CD4-positive, alpha-beta T cell (primary cell): Measurements from ENCODE around the gene GAS7. TPM values are rescaled to one million over a fixed set of nuclear protein-coding genes. Genes with fewer than 3 reads are reported as not detected.

Experiments
- ATAC-seq: fragments of 200-7000 bp; cut with Tn5 transposase; one replicate; pipeline ENCODE4 v1.10.0; 2022; ENCODE audit warnings: mild to moderate bottlenecking; ENCODE audit not compliant: poor library complexity
- CTCF ChIA-PET: fragments of 350-600 bp; sonication (Branson Sonifier 250); formaldehyde crosslinking; loops from one replicate; lab custom pipeline; 2021; ENCODE audit warnings: antibody characterized with exemption, inconsistent platforms; lab: Charles Lee
- POLR2A ChIA-PET: fragments of 350-600 bp; sonication (Branson Sonifier 250); formaldehyde crosslinking; loops from one replicate; lab custom pipeline; 2021; ENCODE audit warnings: antibody characterized with exemption, inconsistent platforms; lab: Charles Lee
- DNase-seq, 14 experiments: peaks; one replicate each; pipeline ENCODE4 v3.0.0-alpha.2; 2013 to 2020; ENCODE audit warnings: mixed read lengths in 2 of 14
- H3K27ac ChIP-seq, 2 donors: one replicate each; pipeline versions ENCODE4 v1.5.1 to v1.7.0; 2013; ENCODE audit warnings: low read length in 2 of 2, low read depth in 1 of 2, mild to moderate bottlenecking in 1 of 2
- H3K27me3 ChIP-seq, 2 experiments: 1 replicate in 1 of 2; 2 replicates in 1 of 2; pipeline versions ENCODE4 v1.6.1 to v1.7.0; 2013; ENCODE audit warnings: low read length in 2 of 2, control low read depth in 1 of 2, mild to moderate bottlenecking in 1 of 2, moderate library complexity in 1 of 2; ENCODE audit not compliant: insufficient read depth in 2 of 2, control insufficient read depth in 1 of 2
- H3K36me3 ChIP-seq: one replicate; pipeline ENCODE4 v1.6.1; 2013; ENCODE audit warnings: low read length, control low read depth; ENCODE audit not compliant: insufficient read depth
- H3K4me1 ChIP-seq: one replicate; pipeline ENCODE4 v1.6.1; 2013; ENCODE audit warnings: low read length, control low read depth; ENCODE audit not compliant: insufficient read depth
- H3K4me3 ChIP-seq: one replicate; pipeline ENCODE4 v1.5.1; 2013; ENCODE audit warnings: mild to moderate bottlenecking, low read length, moderate library complexity
- H3K9me3 ChIP-seq, 2 experiments: 1 replicate in 1 of 2; 2 replicates in 1 of 2; pipeline versions ENCODE4 v1.6.1 to v1.7.0; 2013; ENCODE audit warnings: low read length in 2 of 2, mild to moderate bottlenecking in 2 of 2, control low read depth in 1 of 2, moderate library complexity in 1 of 2; ENCODE audit not compliant: control insufficient read depth in 1 of 2, insufficient read depth in 1 of 2
- H3K27ac Mint-ChIP-seq: one replicate; pipeline ENCODE4 v1.8.0; 2020; ENCODE audit warnings: mixed read lengths
- H3K27me3 Mint-ChIP-seq: one replicate; pipeline ENCODE4 v1.8.0; 2021; ENCODE audit warnings: mixed read lengths
- H3K36me3 Mint-ChIP-seq: one replicate; pipeline ENCODE4 v1.8.0; 2021; ENCODE audit warnings: low read depth, mixed read lengths
- H3K4me1 Mint-ChIP-seq: one replicate; pipeline ENCODE4 v1.8.0; 2021; ENCODE audit warnings: low read depth, mixed read lengths
- H3K4me3 Mint-ChIP-seq: one replicate; pipeline ENCODE4 v1.8.0; 2020; ENCODE audit warnings: mild to moderate bottlenecking, mixed read lengths
- H3K9me3 Mint-ChIP-seq: one replicate; pipeline ENCODE4 v1.8.0; 2020; ENCODE audit warnings: mixed read lengths
- intact Hi-C, 2 experiments: fragments of 100-400 bp; cut with DNase I in 1 of 2; cut with micrococcal nuclease in 1 of 2; formaldehyde crosslinking; loops; one replicate each; pipeline versions ENCODE4 v1.15.1 to v1.9.0; 2023 to 2025; cut with DNase I, micrococcal nuclease
- total RNA-seq, 174 experiments: library from RNA in 2 of 174; stranded (reverse) in 2 of 174; gene quantifications; one replicate each; pipeline ENCODE4 v1.2.3 and lab custom pipeline; 2021 to 2026
- TF ChIP-seq, protein P1 (sequence below): fragments of 200-600 bp; IDR thresholded peaks from one replicate; pipeline ENCODE4 v1.8.0; 2022; ENCODE audit warnings: antibody characterized with exemption, mild to moderate bottlenecking

Gene GAS7
- total RNA-seq, 2 experiments from 2014 or later = 1.8 to 3.4 TPM

DNA sequence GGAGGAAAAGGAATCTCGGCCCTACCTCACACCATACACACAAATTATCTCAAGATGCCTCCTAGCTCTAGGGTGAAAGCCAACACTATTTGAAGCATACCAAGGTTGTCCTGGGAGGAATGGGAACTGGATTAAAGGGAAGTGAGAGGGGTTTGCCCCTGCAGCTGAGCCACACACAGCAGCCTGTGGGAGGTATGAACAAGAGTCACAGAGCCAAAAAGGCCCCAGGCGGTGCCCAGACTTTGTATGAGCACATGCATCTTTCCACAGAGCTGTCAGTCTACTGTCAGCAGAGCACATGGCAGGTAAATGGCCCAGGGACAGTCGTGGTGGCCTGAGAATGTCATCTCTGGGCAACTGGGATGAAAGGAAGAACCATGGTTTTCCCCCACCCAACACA, 262.3 kb downstream of the GAS7 start:
- Mint-ChIP-seq H3K9me3 (peaks cover 2% of the 10 kb centered on the region), H3K4me3 (no peak overlapping the region), H3K4me1 (no peaks in the 10 kb centered on the region), H3K36me3 (no peaks in the 10 kb centered on the region), H3K27ac (no peak overlapping the region), H3K27me3 (no peaks in the 10 kb centered on the region)
- CTCF ChIA-PET = no interaction called here
- Histone ChIP-seq H3K4me1 (no peaks in the 10 kb centered on the region), H3K9me3 (peaks cover 0 to 24% of the 10 kb centered on the region in 2 experiments), H3K27me3 (no peaks in the 10 kb centered on the region), H3K27ac (no peak overlapping the region), H3K4me3 (no peak overlapping the region), H3K36me3 (no peaks in the 10 kb centered on the region)
- POLR2A ChIA-PET = no interaction called here
- ATAC-seq (no peak), DNase-seq (no peak)
- TF ChIP-seq, protein P1, sequence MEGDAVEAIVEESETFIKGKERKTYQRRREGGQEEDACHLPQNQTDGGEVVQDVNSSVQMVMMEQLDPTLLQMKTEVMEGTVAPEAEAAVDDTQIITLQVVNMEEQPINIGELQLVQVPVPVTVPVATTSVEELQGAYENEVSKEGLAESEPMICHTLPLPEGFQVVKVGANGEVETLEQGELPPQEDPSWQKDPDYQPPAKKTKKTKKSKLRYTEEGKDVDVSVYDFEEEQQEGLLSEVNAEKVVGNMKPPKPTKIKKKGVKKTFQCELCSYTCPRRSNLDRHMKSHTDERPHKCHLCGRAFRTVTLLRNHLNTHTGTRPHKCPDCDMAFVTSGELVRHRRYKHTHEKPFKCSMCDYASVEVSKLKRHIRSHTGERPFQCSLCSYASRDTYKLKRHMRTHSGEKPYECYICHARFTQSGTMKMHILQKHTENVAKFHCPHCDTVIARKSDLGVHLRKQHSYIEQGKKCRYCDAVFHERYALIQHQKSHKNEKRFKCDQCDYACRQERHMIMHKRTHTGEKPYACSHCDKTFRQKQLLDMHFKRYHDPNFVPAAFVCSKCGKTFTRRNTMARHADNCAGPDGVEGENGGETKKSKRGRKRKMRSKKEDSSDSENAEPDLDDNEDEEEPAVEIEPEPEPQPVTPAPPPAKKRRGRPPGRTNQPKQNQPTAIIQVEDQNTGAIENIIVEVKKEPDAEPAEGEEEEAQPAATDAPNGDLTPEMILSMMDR = no peak
- intact Hi-C loops = no loop called here

DNA sequence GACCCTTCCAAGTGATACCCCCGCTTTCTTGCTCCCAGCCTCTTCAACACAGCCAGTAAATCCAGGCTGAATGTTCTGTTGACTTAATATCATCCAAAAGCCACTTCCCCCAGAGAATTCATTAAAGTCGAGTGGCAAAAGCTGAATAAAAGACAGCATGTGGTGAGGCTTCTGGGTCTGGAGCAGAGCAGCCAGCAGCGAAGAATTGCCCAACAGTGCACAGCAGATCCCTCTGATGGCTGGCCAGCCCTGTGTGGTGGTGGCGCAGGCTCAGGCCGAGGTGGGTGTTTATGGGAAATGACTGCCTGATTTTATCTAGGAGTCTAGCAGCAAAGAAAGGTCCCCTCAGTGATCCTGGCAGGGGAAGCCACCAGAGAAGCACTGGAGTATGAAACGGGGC, 263.0 kb downstream of the GAS7 start:
- H3K36me3 ChIP-seq = no peaks in the 10 kb centered on the region
- Mint-ChIP-seq H3K27me3 (no peaks in the 10 kb centered on the region), H3K4me1 (no peaks in the 10 kb centered on the region), H3K9me3 (peaks cover 2% of the 10 kb centered on the region), H3K36me3 (no peaks in the 10 kb centered on the region), H3K4me3 (no peak overlapping the region), H3K27ac (no peak overlapping the region)
- H3K27me3 ChIP-seq = no peaks in the 10 kb centered on the region
- no peak overlapping the region for H3K27ac ChIP-seq
- no peak overlapping the region for H3K4me3 ChIP-seq
- TF ChIP-seq, protein P1 = no peak
- ChIA-PET CTCF (no interaction called here), POLR2A (no interaction called here)
- DNase-seq = no peak
- H3K9me3 ChIP-seq = peaks cover 0 to 24% of the 10 kb centered on the region in 2 experiments
- intact Hi-C loops = no loop called here
- no peaks in the 10 kb centered on the region for H3K4me1 ChIP-seq
- ATAC-seq = no peak

DNA sequence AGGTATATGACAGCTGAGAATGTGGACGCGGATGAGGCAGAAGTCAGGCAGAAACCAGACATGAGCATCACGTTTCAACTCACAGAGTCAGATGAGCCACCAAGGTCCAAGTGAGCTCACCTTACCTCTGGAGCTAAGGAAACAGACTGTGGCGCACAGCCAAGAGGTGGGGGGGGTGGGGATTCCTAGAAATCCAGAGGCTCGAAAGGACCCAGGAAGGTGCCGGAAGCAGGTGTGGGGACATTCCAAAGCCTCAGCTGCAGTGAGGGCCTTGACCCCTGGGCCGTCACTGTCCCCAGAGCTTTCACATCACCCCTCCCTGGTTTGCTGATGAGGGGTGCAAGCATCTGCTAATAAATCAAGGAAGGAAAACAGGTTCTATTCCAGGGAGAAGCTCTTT, 264.1 kb downstream of the GAS7 start:
- Histone ChIP-seq H3K4me1 (no peaks in the 10 kb centered on the region), H3K27ac (no peak overlapping the region), H3K4me3 (no peak overlapping the region), H3K36me3 (no peaks in the 10 kb centered on the region), H3K9me3 (peaks cover 0 to 16% of the 10 kb centered on the region in 2 experiments), H3K27me3 (no peaks in the 10 kb centered on the region)
- Mint-ChIP-seq H3K27ac (no peak overlapping the region), H3K4me1 (no peaks in the 10 kb centered on the region), H3K4me3 (no peak overlapping the region), H3K36me3 (no peaks in the 10 kb centered on the region), H3K9me3 (peaks cover 2% of the 10 kb centered on the region), H3K27me3 (no peaks in the 10 kb centered on the region)
- no peak for ATAC-seq
- POLR2A ChIA-PET = no interaction called here
- intact Hi-C loops = no loop called here
- DNase-seq = no peak
- CTCF ChIA-PET = interaction anchor here (1.2 kb wide), 1 partner anchor 10 kb away, joined by 3 read pairs; no protein-coding TSS in a partner anchor
- TF ChIP-seq, protein P1 = no peak
